ENCODE data around the gene COL28A1.
"Not testable (repeated sequence)": the region's sequence is repeated elsewhere in the genome, so short reads cannot be mapped to it uniquely, and the experiment has no call there.

COL28A1 gene

GRCh38 chr7:7562736-7563135, 27.1 kb upstream of the COL28A1 start:
- H3K4me3 ChIP-seq (ENCODE audit: low read depth, low read length), result no peak overlapping the region
- no peak for DNase-seq (ENCODE audit: low read depth)
- TF ChIP-seq CTCF (IDR thresholded peaks at IDR 0.05; ENCODE audit: control insufficient read depth, extremely low read depth, insufficient read depth), result no peak

GRCh38 chr7:7561591-7561990, 25.9 kb upstream of the COL28A1 start:
- not testable (repeated sequence) for DNase-seq (ENCODE audit: low read depth); H3K4me3 ChIP-seq (ENCODE audit: low read depth, low read length)

GRCh38 chr7:7557252-7557651, 21.6 kb upstream of the COL28A1 start:
- no peak for TF ChIP-seq CTCF (IDR thresholded peaks at IDR 0.05; ENCODE audit: control insufficient read depth, extremely low read depth, insufficient read depth)
- DNase-seq (ENCODE audit: low read depth), result no peak
- no peak overlapping the region for H3K4me3 ChIP-seq (ENCODE audit: low read depth, low read length)

GRCh38 chr7:7556852-7557251, 21.2 kb upstream of the COL28A1 start:
- DNase-seq (ENCODE audit: low read depth), result no peak
- TF ChIP-seq CTCF (IDR thresholded peaks at IDR 0.05; ENCODE audit: control insufficient read depth, extremely low read depth, insufficient read depth), result no peak
- no peak overlapping the region for H3K4me3 ChIP-seq (ENCODE audit: low read depth, low read length)

GRCh38 chr7:7554649-7555575, 19.2 kb upstream of the COL28A1 start:
- TF ChIP-seq CTCF (IDR thresholded peaks at IDR 0.05; ENCODE audit: control insufficient read depth, extremely low read depth, insufficient read depth), result no peak
- no peak overlapping the region for H3K4me3 ChIP-seq (ENCODE audit: low read depth, low read length)
- DNase-seq (ENCODE audit: low read depth), result no peak

- DNase-seq (ENCODE audit: low read depth), result no peak
- no peak for TF ChIP-seq CTCF (IDR thresholded peaks at IDR 0.05; ENCODE audit: control insufficient read depth, extremely low read depth, insufficient read depth)
- H3K4me3 ChIP-seq (ENCODE audit: low read depth, low read length), result no peak overlapping the region
Observed at GRCh38 chr7:7554021-7554432, 18.4 kb upstream of the COL28A1 start.

GRCh38 chr7:7553386-7553785, 17.7 kb upstream of the COL28A1 start:
- DNase-seq (ENCODE audit: low read depth), result no peak
- no peak for TF ChIP-seq CTCF (IDR thresholded peaks at IDR 0.05; ENCODE audit: control insufficient read depth, extremely low read depth, insufficient read depth)
- no peak overlapping the region for H3K4me3 ChIP-seq (ENCODE audit: low read depth, low read length)

Data from LNCaP clone FGC (cell line).